MM.1S (cell line): Measurements from ENCODE around the gene C5AR1.

Experiments
- DNase-seq: peaks from one replicate; pipeline ENCODE4 v3.0.0-alpha.2; 2015
- H2AFZ ChIP-seq: fragments of 300-600 bp; sonication (generic); 2 replicates; pipeline ENCODE4 v1.6.0; 2016; ENCODE audit warnings: antibody characterized with exemption, low read length
- H3F3A ChIP-seq: fragments of 300-600 bp; sonication (generic); 2 replicates; pipeline ENCODE4 v1.6.1; 2016; ENCODE audit warnings: mild to moderate bottlenecking, antibody characterized with exemption, low read length, moderate library complexity, mixed read lengths; ENCODE audit not compliant: insufficient read depth
- H3K27ac ChIP-seq: fragments of 300-600 bp; sonication (generic); 2 replicates; pipeline ENCODE4 v1.5.1; 2016; ENCODE audit warnings: mild to moderate bottlenecking, low read length
- H3K27me3 ChIP-seq: fragments of 300-600 bp; sonication (generic); replicated peaks from 2 replicates; pipeline ENCODE4 v1.6.0; 2016; ENCODE audit warnings: low read length; ENCODE audit not compliant: insufficient read depth
- H3K36me3 ChIP-seq: fragments of 300-600 bp; sonication (generic); replicated peaks from 2 replicates; pipeline ENCODE4 v1.6.1; 2016; ENCODE audit warnings: mild to moderate bottlenecking, low read length, mixed read lengths; ENCODE audit not compliant: insufficient read depth
- H3K4me1 ChIP-seq: fragments of 300-600 bp; sonication (generic); 2 replicates; pipeline ENCODE4 v1.6.1; 2016; ENCODE audit warnings: low read length, mixed read lengths
- H3K4me2 ChIP-seq: fragments of 300-600 bp; sonication (generic); 2 replicates; pipeline ENCODE4 v1.6.0; 2016; ENCODE audit warnings: low read depth, low read length
- H3K4me3 ChIP-seq: fragments of 300-600 bp; sonication (generic); 2 replicates; pipeline ENCODE4 v1.5.1; 2016; ENCODE audit warnings: low read length, mixed read lengths
- H3K79me2 ChIP-seq: fragments of 300-600 bp; sonication (generic); 2 replicates; pipeline ENCODE4 v1.6.1; 2016; ENCODE audit warnings: mixed run types, low read length, mixed read lengths
- H3K9ac ChIP-seq: fragments of 300-600 bp; sonication (generic); 2 replicates; pipeline ENCODE4 v1.6.1; 2016; ENCODE audit warnings: low read length, mixed read lengths
- H3K9me2 ChIP-seq: fragments of 300-600 bp; sonication (generic); replicated peaks from 2 replicates; pipeline ENCODE4 v1.6.1; 2016; ENCODE audit warnings: mild to moderate bottlenecking, low read length, mixed read lengths; ENCODE audit not compliant: insufficient read depth
- H3K9me3 ChIP-seq: fragments of 300-600 bp; sonication (generic); replicated peaks from 2 replicates; pipeline ENCODE4 v1.6.1; 2016; ENCODE audit warnings: mild to moderate bottlenecking, low read length, mixed read lengths; ENCODE audit not compliant: insufficient read depth
- H4K20me1 ChIP-seq: fragments of 300-600 bp; sonication (generic); 2 replicates; pipeline ENCODE4 v1.6.1; 2016; ENCODE audit warnings: mild to moderate bottlenecking, low read length, moderate library complexity, mixed read lengths; ENCODE audit not compliant: insufficient read depth
- CTCF ChIP-seq: fragments of 300-600 bp; sonication (generic); IDR thresholded peaks from 2 replicates; pipeline ENCODE4 v1.5.1; 2016; ENCODE audit warnings: antibody characterized with exemption, low read length, mixed read lengths
- EZH2 ChIP-seq: fragments of 300-600 bp; sonication (generic); optimal IDR thresholded peaks from 2 replicates; pipeline ENCODE3; 2017; ENCODE audit warnings: low read depth, mild to moderate bottlenecking, antibody characterized with exemption, low read length, mixed read lengths
- EZH2phosphoT487 ChIP-seq: fragments of 300-600 bp; sonication (generic); IDR thresholded peaks from 2 replicates; pipeline ENCODE4 v1.6.1; 2018; ENCODE audit warnings: antibody characterized with exemption, low read length

Gene C5AR1

GRCh38 chr19:47315125-47315821 lies 5.6 kb downstream of the C5AR1 start:
- Histone ChIP-seq H3F3A (no peaks in the 10 kb centered on the region), H3K27ac (no peak overlapping the region), H4K20me1 (no peaks in the 10 kb centered on the region), H2AFZ (no peak overlapping the region), H3K9me2 (no peaks in the 10 kb centered on the region), H3K9me3 (no peaks in the 10 kb centered on the region), H3K79me2 (no peaks in the 10 kb centered on the region), H3K4me2 (0 out of 2 replicates have a peak overlapping the region, but pooled peaks have one; percentile 15), H3K36me3 (no peaks in the 10 kb centered on the region), H3K4me3 (no peak overlapping the region), H3K27me3 (peaks cover 75% of the 10 kb centered on the region), H3K4me1 (no peaks in the 10 kb centered on the region), H3K9ac (no peak overlapping the region)
- TF ChIP-seq CTCF (no peak), EZH2phosphoT487 (no peak), EZH2 (no peak)
- peak; percentile 24 for DNase-seq

- Histone ChIP-seq H4K20me1 (no peaks in the 10 kb centered on the region), H3F3A (no peaks in the 10 kb centered on the region), H3K27me3 (peaks cover 71% of the 10 kb centered on the region), H3K9me2 (no peaks in the 10 kb centered on the region), H3K9me3 (no peaks in the 10 kb centered on the region), H3K9ac (no peak overlapping the region), H3K36me3 (no peaks in the 10 kb centered on the region), H3K79me2 (no peaks in the 10 kb centered on the region), H3K27ac (no peak overlapping the region), H2AFZ (no peak overlapping the region), H3K4me2 (no peak overlapping the region), H3K4me1 (no peaks in the 10 kb centered on the region), H3K4me3 (no peak overlapping the region)
- DNase-seq: no peak
- no peak for TF ChIP-seq CTCF
- no peak for TF ChIP-seq EZH2phosphoT487
- TF ChIP-seq EZH2: no peak
Observed at GRCh38 chr19:47316513-47316912, 6.9 kb downstream of the C5AR1 start.

- no peaks in the 10 kb centered on the region for H3K9me2 ChIP-seq
- TF ChIP-seq EZH2: no peak
- no peak for TF ChIP-seq EZH2phosphoT487
- TF ChIP-seq CTCF: no peak
- no peaks in the 10 kb centered on the region for H4K20me1 ChIP-seq
- H3K27me3 ChIP-seq: peaks cover 60% of the 10 kb centered on the region
- no peak overlapping the region for H3K27ac ChIP-seq
- H3K36me3 ChIP-seq: no peaks in the 10 kb centered on the region
- H3K4me1 ChIP-seq: no peaks in the 10 kb centered on the region
- H3F3A ChIP-seq: no peaks in the 10 kb centered on the region
- H3K79me2 ChIP-seq: no peaks in the 10 kb centered on the region
- H3K4me2 ChIP-seq: no peak overlapping the region
- H3K4me3 ChIP-seq: no peak overlapping the region
- H2AFZ ChIP-seq: no peak overlapping the region
- H3K9me3 ChIP-seq: no peaks in the 10 kb centered on the region
- H3K9ac ChIP-seq: no peak overlapping the region
- no peak for DNase-seq
Observed at GRCh38 chr19:47319923-47320871, 10.5 kb downstream of the C5AR1 start.
